Cardiac fibroblast (primary cell): ENCODE data around the gene FNDC3A.
A peak's percentile ranks its signal among the peaks of the same experiment; 100 is the strongest.
"Not testable (repeated sequence)": the region's sequence is repeated elsewhere in the genome, so short reads cannot be mapped to it uniquely, and the experiment has no call there.

Experiments
- DNase-seq, 2 donors: peaks; one replicate each; pipeline versions ENCODE4 v3.0.0 to v3.0.0-alpha.2; 2010; ENCODE audit warnings: low read depth in 2 of 2
- H3K4me3 ChIP-seq, 2 donors: replicated peaks in 1 of 2; 1 replicate in 1 of 2; 2 replicates in 1 of 2; pipeline ENCODE4 v1.5.1; 2011; ENCODE audit warnings: low read depth in 2 of 2, low read length in 2 of 2, mild to moderate bottlenecking in 2 of 2, moderate library complexity in 1 of 2
- TF ChIP-seq, protein P1 (sequence below): IDR thresholded peaks from one replicate; pipeline ENCODE4 v1.5.1; 2011; ENCODE audit warnings: low read depth, mild to moderate bottlenecking, low read length, inconsistent platforms

The FNDC3A gene

GRCh38 chr13:48985756-48986155, 10.0 kb downstream of the FNDC3A start:
- no peak overlapping the region for H3K4me3 ChIP-seq
- TF ChIP-seq, protein P1, sequence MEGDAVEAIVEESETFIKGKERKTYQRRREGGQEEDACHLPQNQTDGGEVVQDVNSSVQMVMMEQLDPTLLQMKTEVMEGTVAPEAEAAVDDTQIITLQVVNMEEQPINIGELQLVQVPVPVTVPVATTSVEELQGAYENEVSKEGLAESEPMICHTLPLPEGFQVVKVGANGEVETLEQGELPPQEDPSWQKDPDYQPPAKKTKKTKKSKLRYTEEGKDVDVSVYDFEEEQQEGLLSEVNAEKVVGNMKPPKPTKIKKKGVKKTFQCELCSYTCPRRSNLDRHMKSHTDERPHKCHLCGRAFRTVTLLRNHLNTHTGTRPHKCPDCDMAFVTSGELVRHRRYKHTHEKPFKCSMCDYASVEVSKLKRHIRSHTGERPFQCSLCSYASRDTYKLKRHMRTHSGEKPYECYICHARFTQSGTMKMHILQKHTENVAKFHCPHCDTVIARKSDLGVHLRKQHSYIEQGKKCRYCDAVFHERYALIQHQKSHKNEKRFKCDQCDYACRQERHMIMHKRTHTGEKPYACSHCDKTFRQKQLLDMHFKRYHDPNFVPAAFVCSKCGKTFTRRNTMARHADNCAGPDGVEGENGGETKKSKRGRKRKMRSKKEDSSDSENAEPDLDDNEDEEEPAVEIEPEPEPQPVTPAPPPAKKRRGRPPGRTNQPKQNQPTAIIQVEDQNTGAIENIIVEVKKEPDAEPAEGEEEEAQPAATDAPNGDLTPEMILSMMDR: no peak
- DNase-seq: no peak

- DNase-seq: no peak
- no peak overlapping the region for H3K4me3 ChIP-seq
- TF ChIP-seq, protein P1: no peak
Observed at GRCh38 chr13:48990900-48991299, 15.2 kb downstream of the FNDC3A start.

DNA sequence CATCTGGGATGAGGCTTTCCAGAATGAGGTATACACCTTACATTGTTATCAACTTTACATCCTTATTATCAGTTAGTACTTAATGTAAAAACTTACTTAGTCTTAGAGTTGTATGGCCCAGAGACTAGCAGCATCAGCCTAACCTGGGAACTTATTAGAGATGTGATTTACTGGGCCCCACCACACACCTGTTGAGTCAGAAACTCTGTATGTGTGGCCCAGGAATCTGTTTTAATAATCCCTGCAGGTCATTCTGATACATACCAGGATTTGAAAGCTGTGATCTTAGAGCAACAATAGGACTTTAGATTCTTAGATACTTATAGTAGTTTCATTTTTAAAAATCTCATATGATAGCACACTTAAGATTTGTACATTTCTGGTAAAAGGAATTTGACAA, 17.4 kb downstream of the FNDC3A start:
- no peak for DNase-seq
- TF ChIP-seq, protein P1: no peak
- H3K4me3 ChIP-seq: no peak overlapping the region

DNA sequence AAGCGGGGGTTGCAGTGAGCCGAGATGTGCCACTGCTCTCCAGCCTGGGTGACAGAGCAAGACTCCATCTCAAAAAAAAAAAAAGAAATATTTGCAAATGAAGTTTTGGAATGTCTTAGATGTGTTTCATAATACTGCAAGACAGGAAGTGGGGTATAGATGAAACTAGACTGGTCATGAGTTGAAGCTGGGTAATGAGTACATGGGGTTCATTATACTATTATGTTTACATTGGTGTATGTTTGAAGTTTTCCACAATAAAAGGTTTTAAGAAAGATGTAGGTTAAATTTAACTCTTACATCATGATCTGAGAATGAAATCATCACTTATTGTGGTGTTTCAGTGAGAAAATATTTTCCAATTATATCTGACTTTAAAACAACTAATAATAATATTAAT, 19.0 kb downstream of the FNDC3A start:
- peak; percentile 55 to 77 for DNase-seq
- H3K4me3 ChIP-seq: no peak overlapping the region
- TF ChIP-seq, protein P1: no peak

- TF ChIP-seq, protein P1: no peak
Observed at GRCh38 chr13:48998641-48999292, 23.1 kb downstream of the FNDC3A start.

DNA sequence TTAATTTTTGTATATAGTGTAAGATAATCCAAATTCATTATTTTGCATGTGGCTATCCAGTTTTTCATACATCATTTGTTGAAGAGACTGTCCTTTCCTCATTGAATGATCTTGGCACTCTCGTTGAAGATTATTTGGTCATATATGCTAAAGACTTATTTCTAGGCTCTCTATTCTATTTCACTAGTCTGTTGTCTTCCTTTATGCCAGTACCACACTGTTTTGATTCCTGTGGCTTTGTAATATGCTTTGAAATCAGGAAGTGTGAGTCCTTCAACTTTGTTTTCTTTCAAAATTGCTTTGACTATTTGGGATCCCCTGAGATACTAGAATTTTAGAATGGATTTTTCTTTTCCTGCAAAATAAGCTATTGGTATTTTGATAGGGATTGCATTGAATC, 24.5 kb downstream of the FNDC3A start:
- DNase-seq: no peak
- TF ChIP-seq, protein P1: no peak

More at GRCh38 chr13:48998641-48999292, 23.1 kb downstream of the FNDC3A start:
- no peak for DNase-seq
- no peak overlapping the region for H3K4me3 ChIP-seq

DNA sequence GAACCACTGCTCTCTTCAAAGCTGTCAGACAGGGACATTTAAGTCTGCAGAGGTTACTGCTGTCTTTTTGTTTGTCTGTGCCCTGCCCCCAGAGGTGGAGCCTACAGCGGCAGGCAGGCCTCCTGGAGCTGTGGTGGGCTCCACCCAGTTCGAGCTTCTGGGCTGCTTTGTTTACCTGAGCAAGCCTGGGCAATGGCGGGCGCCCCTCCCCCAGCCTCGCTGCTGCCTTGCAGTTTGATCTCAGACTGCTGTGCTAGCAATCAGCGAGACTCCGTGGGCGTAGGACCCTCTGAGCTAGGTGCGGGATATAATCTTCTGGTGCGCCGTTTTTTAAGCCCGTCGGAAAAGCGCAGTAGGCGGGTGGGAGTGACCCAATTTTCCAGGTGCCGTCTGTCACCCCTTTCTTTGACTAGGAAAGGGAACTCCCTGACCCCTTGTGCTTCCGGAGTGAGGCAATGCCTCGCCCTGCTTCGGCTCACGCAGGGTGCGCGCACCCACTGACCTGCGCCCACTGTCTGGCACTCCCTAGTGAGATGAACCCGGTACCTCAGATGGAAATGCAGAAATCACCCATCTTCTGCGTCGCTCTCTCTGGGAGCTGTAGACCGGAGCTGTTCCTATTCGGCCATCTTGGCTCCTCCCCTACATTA, 43.4 kb downstream of the FNDC3A start:
- not testable (repeated sequence) for DNase-seq, H3K4me3 ChIP-seq

More for the DNA sequence above, 24.5 kb downstream of the FNDC3A start:
- H3K4me3 ChIP-seq: no peak overlapping the region
